ENCODE data around the gene PRRG2. TPM values are rescaled to one million over a fixed set of nuclear protein-coding genes. Genes with fewer than 3 reads are reported as not detected.
A peak's percentile ranks its signal among the peaks of the same experiment; 100 is the strongest.

The PRRG2 gene
- total and polyA plus RNA-seq, 10 of the 15 experiments (the other 5 are each of a cell fraction or from before 2014, with no cell fraction given) = 0.09 to 2.1 (median 0.86) TPM

DNA sequence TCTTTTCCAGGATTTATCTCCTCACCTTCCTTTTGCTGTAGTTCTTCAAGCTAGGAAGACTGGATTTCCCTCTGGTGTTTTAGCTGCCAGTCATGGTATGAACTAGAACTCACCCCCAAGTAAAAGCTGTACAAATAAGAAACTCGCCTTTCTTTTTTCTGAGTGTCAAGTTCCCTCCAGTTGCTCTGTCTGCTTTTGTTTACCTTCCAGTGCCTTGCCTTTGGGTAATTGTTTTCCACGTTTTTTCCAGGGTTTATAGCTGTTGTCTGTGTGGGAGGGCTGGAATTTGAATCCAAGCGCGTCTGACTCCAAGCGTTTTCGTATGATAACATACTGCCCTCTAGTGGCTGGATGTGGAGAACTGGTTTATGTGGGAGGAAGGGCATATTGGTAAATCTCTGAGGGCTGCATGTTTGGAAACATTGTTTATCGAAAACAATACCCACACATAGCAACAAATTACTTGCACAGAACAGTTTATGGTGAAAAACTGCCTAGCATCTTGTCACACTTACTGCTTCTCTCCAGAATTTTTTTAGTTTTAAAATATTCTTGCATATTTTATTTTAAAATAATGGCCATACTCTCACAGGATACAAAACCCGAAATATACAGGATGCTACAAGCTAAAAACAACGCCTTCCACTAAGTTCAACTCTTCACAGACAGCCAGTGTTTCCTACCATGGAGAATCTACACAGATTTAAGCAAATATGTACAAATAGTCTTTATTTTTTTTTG, 34.1 kb upstream of the PRRG2 start (continued):
- TF ChIP-seq, protein P1, sequence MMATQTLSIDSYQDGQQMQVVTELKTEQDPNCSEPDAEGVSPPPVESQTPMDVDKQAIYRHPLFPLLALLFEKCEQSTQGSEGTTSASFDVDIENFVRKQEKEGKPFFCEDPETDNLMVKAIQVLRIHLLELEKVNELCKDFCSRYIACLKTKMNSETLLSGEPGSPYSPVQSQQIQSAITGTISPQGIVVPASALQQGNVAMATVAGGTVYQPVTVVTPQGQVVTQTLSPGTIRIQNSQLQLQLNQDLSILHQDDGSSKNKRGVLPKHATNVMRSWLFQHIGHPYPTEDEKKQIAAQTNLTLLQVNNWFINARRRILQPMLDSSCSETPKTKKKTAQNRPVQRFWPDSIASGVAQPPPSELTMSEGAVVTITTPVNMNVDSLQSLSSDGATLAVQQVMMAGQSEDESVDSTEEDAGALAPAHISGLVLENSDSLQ (IDR thresholded peaks at IDR 0.05) = peak; percentile 48; the same call in 1 of the 2 replicates
- TF ChIP-seq, protein P2, sequence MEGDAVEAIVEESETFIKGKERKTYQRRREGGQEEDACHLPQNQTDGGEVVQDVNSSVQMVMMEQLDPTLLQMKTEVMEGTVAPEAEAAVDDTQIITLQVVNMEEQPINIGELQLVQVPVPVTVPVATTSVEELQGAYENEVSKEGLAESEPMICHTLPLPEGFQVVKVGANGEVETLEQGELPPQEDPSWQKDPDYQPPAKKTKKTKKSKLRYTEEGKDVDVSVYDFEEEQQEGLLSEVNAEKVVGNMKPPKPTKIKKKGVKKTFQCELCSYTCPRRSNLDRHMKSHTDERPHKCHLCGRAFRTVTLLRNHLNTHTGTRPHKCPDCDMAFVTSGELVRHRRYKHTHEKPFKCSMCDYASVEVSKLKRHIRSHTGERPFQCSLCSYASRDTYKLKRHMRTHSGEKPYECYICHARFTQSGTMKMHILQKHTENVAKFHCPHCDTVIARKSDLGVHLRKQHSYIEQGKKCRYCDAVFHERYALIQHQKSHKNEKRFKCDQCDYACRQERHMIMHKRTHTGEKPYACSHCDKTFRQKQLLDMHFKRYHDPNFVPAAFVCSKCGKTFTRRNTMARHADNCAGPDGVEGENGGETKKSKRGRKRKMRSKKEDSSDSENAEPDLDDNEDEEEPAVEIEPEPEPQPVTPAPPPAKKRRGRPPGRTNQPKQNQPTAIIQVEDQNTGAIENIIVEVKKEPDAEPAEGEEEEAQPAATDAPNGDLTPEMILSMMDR (IDR thresholded peaks at IDR 0.05 in 2 of 3, conservative IDR thresholded peaks at IDR 0.05 in 1 of 3; ENCODE audit: control insufficient read depth in 2 of 3, extremely low read depth in 1 of 3, insufficient read depth in 1 of 3, low read depth in 3 of 3, low read length in 3 of 3) = peak; percentile 75 to 90 (median 86)
- TF ChIP-seq BHLHE40 (IDR thresholded peaks at IDR 0.05; ENCODE audit: borderline replicate concordance in 1 of 2, low read depth in 2 of 2, low read length in 1 of 2) (0 out of 4 replicates have a peak, but pooled peaks of 1 of the 2 experiments have one; percentile 14), RUNX3 (IDR thresholded peaks at IDR 0.05; ENCODE audit: low read length) (peak; percentile 27; the same call in 1 of the 2 replicates)

DNA sequence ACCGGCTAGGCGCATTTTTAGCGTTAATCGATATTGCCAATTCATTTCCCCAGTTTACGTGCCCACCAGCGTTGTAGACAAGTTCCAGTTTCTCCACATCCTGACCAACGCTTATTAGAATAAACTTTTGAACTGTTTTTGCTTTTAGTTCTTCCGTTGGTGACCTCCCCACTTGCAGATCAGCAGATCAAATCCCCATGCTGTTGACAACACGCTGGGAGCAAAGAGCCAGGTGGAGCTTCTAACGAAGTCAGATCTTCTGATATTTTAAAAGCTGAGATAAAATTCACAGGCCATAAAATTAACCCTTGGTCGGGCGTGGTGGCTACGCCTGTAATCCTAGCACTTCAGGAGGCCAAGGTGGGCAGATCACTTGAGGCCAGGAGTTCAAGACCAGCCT, 32.1 kb upstream of the PRRG2 start:
- ChIA-PET CTCF (interaction anchor here (1.0 to 2.1 kb wide), 8 partner anchors 12 to 129 kb away, joined by 3 to 15 read pairs (median 5); no protein-coding TSS in a partner anchor), RAD21 (ENCODE audit: unreplicated experiment) (interaction anchor here (0.7 to 1.0 kb wide), 2 partner anchors 39 to 42 kb away, joined by 3 to 7 read pairs; no protein-coding TSS in a partner anchor), POLR2A (no interaction called here), SMC1A (ENCODE audit: uncharacterized antibody, unreplicated experiment) (interaction anchor here (5.4 kb wide), 1 partner anchor 43 kb away, joined by 70 read pairs; no protein-coding TSS in a partner anchor)
- no peak overlapping the region for H3K4me3 ChIP-seq
- H3K9ac ChIP-seq (ENCODE audit: control insufficient read depth, insufficient read depth, low read length) = no peak overlapping the region
- no peaks in the 10 kb centered on the region for H3K79me2 ChIP-seq (ENCODE audit: control insufficient read depth, insufficient read depth, low read length)
- in situ Hi-C loops (cut with MboI) (no loop called here), intact Hi-C loops (cut with micrococcal nuclease; ENCODE audit: unreplicated experiment) (no loop called here)
- H3K27ac ChIP-seq (ENCODE audit: control insufficient read depth, insufficient read depth) = no peak overlapping the region
- no TSS peak for BruUV-seq (replicated peaks)
- no peak overlapping the region for H2AFZ ChIP-seq (ENCODE audit: control insufficient read depth, low read depth, low read length)
- FAIRE-seq (no peak), ATAC-seq (no peak), DNase-seq (ENCODE audit: low read depth, low spot score) (no peak)
- no peaks in the 10 kb centered on the region for H3K36me3 ChIP-seq (ENCODE audit: control insufficient read depth in 2 of 2, insufficient read depth in 2 of 2, low read length in 1 of 2)
- no peaks in the 10 kb centered on the region for H3K4me1 ChIP-seq (ENCODE audit: control insufficient read depth, insufficient read depth, low read length)
- 29% methylated on average over 13 of the region's 13 CpGs for WGBS (ENCODE audit: insufficient coverage, insufficient replicate concordance, low lambda C conversion rate, missing lambda C conversion rate)
- no peak overlapping the region for H3K4me2 ChIP-seq (ENCODE audit: control insufficient read depth, insufficient read depth)
- H4K20me1 ChIP-seq (ENCODE audit: control insufficient read depth, insufficient read depth) = no peaks in the 10 kb centered on the region
- H3K9me3 ChIP-seq (replicated peaks; ENCODE audit: control insufficient read depth, insufficient read depth, low read length) = no peaks in the 10 kb centered on the region
- no peaks in the 10 kb centered on the region for H3K27me3 ChIP-seq (replicated peaks in 1 of 2; ENCODE audit: control insufficient read depth in 2 of 2, insufficient read depth in 2 of 2, low read length in 1 of 2)
- TF ChIP-seq EED (IDR thresholded peaks at IDR 0.05; ENCODE audit: low read depth) (no peak), YBX1 (IDR thresholded peaks at IDR 0.05) (no peak), ESRRA (IDR thresholded peaks at IDR 0.05; ENCODE audit: low read length) (no peak), SMARCA5 (IDR thresholded peaks at IDR 0.05) (no peak), JUNB (IDR thresholded peaks at IDR 0.05) (no peak), ZNF622 (IDR thresholded peaks at IDR 0.05) (no peak), NFXL1 (IDR thresholded peaks at IDR 0.05; ENCODE audit: borderline replicate concordance) (no peak), ZNF24 (IDR thresholded peaks at IDR 0.05) (no peak), PML (IDR thresholded peaks at IDR 0.05; ENCODE audit: low read length) (no peak), JUND (IDR thresholded peaks at IDR 0.05; ENCODE audit: low read depth, low read length) (no peak), BHLHE40 (IDR thresholded peaks at IDR 0.05; ENCODE audit: borderline replicate concordance in 1 of 2, low read depth in 2 of 2, low read length in 1 of 2) (no peak), RCOR1 (conservative IDR thresholded peaks at IDR 0.05; ENCODE audit: low read depth, low read length) (no peak)
- TF ChIP-seq, protein P3, sequence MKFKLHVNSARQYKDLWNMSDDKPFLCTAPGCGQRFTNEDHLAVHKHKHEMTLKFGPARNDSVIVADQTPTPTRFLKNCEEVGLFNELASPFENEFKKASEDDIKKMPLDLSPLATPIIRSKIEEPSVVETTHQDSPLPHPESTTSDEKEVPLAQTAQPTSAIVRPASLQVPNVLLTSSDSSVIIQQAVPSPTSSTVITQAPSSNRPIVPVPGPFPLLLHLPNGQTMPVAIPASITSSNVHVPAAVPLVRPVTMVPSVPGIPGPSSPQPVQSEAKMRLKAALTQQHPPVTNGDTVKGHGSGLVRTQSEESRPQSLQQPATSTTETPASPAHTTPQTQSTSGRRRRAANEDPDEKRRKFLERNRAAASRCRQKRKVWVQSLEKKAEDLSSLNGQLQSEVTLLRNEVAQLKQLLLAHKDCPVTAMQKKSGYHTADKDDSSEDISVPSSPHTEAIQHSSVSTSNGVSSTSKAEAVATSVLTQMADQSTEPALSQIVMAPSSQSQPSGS (IDR thresholded peaks at IDR 0.05; ENCODE audit: low read length) = no peak
